ENCODE measurements around the gene CCDC191.

DNA sequence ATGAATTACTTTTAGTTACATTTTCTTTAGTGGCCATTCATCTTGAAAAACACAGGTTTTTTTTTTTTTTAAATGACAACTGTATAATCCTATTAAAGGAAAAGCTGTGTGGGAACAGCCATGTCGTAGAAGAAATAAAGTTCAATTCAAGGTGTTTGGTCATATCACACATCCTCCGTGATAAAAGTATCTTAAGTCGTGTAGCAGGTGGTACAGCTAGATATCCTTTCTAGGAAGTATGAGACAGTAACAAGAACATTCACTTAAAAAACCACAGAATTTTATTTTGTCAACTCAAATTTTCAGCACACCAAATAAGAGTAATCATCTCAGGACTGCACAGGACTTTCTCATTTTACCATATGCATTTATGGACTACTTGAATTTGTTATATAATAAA, 92.4 kb downstream of the CCDC191 start:
- TF ChIP-seq, protein P1, sequence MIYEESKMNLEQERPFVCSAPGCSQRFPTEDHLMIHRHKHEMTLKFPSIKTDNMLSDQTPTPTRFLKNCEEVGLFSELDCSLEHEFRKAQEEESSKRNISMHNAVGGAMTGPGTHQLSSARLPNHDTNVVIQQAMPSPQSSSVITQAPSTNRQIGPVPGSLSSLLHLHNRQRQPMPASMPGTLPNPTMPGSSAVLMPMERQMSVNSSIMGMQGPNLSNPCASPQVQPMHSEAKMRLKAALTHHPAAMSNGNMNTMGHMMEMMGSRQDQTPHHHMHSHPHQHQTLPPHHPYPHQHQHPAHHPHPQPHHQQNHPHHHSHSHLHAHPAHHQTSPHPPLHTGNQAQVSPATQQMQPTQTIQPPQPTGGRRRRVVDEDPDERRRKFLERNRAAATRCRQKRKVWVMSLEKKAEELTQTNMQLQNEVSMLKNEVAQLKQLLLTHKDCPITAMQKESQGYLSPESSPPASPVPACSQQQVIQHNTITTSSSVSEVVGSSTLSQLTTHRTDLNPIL (CRISPR knock-in tag; IDR thresholded peaks at IDR 0.05; ENCODE audit: low read depth), result no peak
- no peak for TF ChIP-seq ZC3H10 (CRISPR knock-in tag; IDR thresholded peaks at IDR 0.05)
